K562 (cell line): Measurements from ENCODE around the gene ETS1. TPM values are rescaled to one million over a fixed set of nuclear protein-coding genes. Genes with fewer than 3 reads are reported as not detected.

Experiments used
- ATAC-seq: fragments of 200-7000 bp; cut with Tn5 transposase; 3 replicates; pipeline ENCODE4 v1.9.1; 2020; ENCODE audit warnings: moderate library complexity
- BruUV-seq: library from RNA; stranded (reverse); fragments of 400-500 nt; replicated peaks from 2 replicates; lab custom pipeline; 2021; lab: Mats Ljungman, UMichigan
- CTCF ChIA-PET: fragments of 300-600 bp; formaldehyde crosslinking; extraction: SDS; loops from one replicate; lab custom pipeline; 2021; ENCODE audit warnings: low intra/inter-chr PET ratio; lab: Yijun Ruan, JAX
- POLR2A ChIA-PET: fragments of 300-600, 350-650 bp; sonication (Branson Sonifier 250); formaldehyde crosslinking; extraction: SDS; loops from one replicate; lab custom pipeline; 2021; ENCODE audit warnings: antibody characterized with exemption, inconsistent platforms; lab: Yijun Ruan, JAX
- DNase-seq, 4 experiments: peaks; one replicate each; pipeline versions ENCODE4 v3.0.0 to v3.0.0-alpha.2; 2011 to 2018; ENCODE audit warnings: low spot score in 3 of 4, mixed read lengths in 3 of 4; ENCODE audit errors: extremely low read depth in 1 of 4
- FAIRE-seq: peaks from 2 replicates; lab custom pipeline; 2011; peaks lifted over from hg19 to GRCh38; lab: Jason Lieb, UNC
- H2AFZ ChIP-seq: 2 replicates; pipeline ENCODE4 v1.6.0; 2011; ENCODE audit warnings: low read depth, low read length, control low read depth, inconsistent platforms
- H3K27ac ChIP-seq: fragments of 200-600 bp; 3 replicates; pipeline ENCODE4 v1.8.0; 2011; ENCODE audit warnings: low read depth, mild to moderate bottlenecking, control low read depth, inconsistent platforms, low read length, moderate library complexity, mixed read lengths; ENCODE audit errors: extremely low read depth
- H3K27me3 ChIP-seq, 2 experiments: fragments of 300-600 bp in 1 of 2; 2 replicates in 1 of 2; 3 replicates in 1 of 2; pipeline versions ENCODE4 v1.6.0 to v1.8.0; 2011; ENCODE audit warnings: inconsistent platforms in 2 of 2, low read length in 2 of 2, mild to moderate bottlenecking in 1 of 2, mixed read lengths in 1 of 2, moderate library complexity in 1 of 2; ENCODE audit not compliant: control insufficient read depth in 2 of 2, insufficient read depth in 2 of 2
- H3K36me3 ChIP-seq: fragments of 300-600 bp; 3 replicates; pipeline ENCODE4 v1.8.0; 2011; ENCODE audit warnings: mild to moderate bottlenecking, low read length, inconsistent platforms; ENCODE audit not compliant: control insufficient read depth, insufficient read depth
- H3K4me1 ChIP-seq, 2 experiments: fragments of 200-600 bp in 1 of 2; replicated peaks in 1 of 2; 2 replicates in 1 of 2; 3 replicates in 1 of 2; pipeline versions ENCODE4 v1.5.1 to v1.8.0; 2011; ENCODE audit warnings: inconsistent platforms in 2 of 2, low read length in 2 of 2, mild to moderate bottlenecking in 1 of 2, mixed read lengths in 1 of 2, moderate library complexity in 1 of 2; ENCODE audit not compliant: control insufficient read depth in 2 of 2, insufficient read depth in 2 of 2
- H3K4me2 ChIP-seq: 2 replicates; pipeline ENCODE4 v1.6.1; 2011; ENCODE audit warnings: low read length, control low read depth, inconsistent platforms, mixed read lengths; ENCODE audit not compliant: insufficient read depth
- H3K4me3 ChIP-seq: fragments of 200-600 bp; sonication (generic), shearing (Covaris generic); 2 replicates; pipeline ENCODE4 v1.5.1; 2016; ENCODE audit warnings: control low read depth, inconsistent platforms
- H3K79me2 ChIP-seq: fragments of 200-600 bp; 3 replicates; pipeline ENCODE4 v1.8.0; 2011; ENCODE audit warnings: low read length, inconsistent platforms; ENCODE audit not compliant: control insufficient read depth, insufficient read depth
- H3K9ac ChIP-seq, 2 experiments: 2 replicates each; pipeline versions ENCODE4 v1.6.0 to v1.6.1; 2011; ENCODE audit warnings: low read depth in 2 of 2, low read length in 2 of 2, control low read depth in 1 of 2, inconsistent platforms in 1 of 2, mild to moderate bottlenecking in 1 of 2, mixed read lengths in 1 of 2; ENCODE audit not compliant: insufficient read depth in 1 of 2
- H3K9me1 ChIP-seq: one replicate; pipeline ENCODE4 v1.6.0; 2011; ENCODE audit warnings: inconsistent platforms, mild to moderate bottlenecking, low read length, moderate library complexity; ENCODE audit not compliant: control insufficient read depth, insufficient read depth
- H3K9me3 ChIP-seq: replicated peaks from 2 replicates; pipeline ENCODE4 v1.5.1; 2011; ENCODE audit warnings: low read depth, low read length, inconsistent platforms; ENCODE audit not compliant: control insufficient read depth, insufficient read depth
- H4K20me1 ChIP-seq: replicated peaks from 2 replicates; pipeline ENCODE4 v1.6.1; 2011; ENCODE audit warnings: low read length, inconsistent platforms, mixed read lengths; ENCODE audit not compliant: control insufficient read depth, insufficient read depth
- BCL6 ChIP-seq: fragments of 250-450 bp; sonication (Bioruptor Pico); IDR thresholded peaks from 2 replicates; pipeline ENCODE4 v1.4.0; 2020
- CHD7 ChIP-seq: fragments of 200-600 bp; sonication (generic); IDR thresholded peaks from one replicate; pipeline ENCODE4 v1.6.1; 2012; ENCODE audit warnings: mild to moderate bottlenecking, low read depth, low read length, inconsistent platforms
- KLF10 ChIP-seq: fragments of 250-450 bp; sonication (Bioruptor Pico); IDR thresholded peaks from 2 replicates; pipeline ENCODE4 v1.6.1; 2021; ENCODE audit warnings: matching md5 sums
- MXI1 ChIP-seq: IDR thresholded peaks from 2 replicates; pipeline ENCODE4 v1.6.1; 2011; ENCODE audit warnings: low read depth, mild to moderate bottlenecking, improper control_type of control experiment, low read length
- ZNF280B ChIP-seq: fragments of 250-450 bp; sonication (Bioruptor Pico); IDR thresholded peaks from 2 replicates; pipeline ENCODE4 v1.5.1; 2021; ENCODE audit warnings: mild to moderate bottlenecking
- ZNF511 ChIP-seq: sonication (generic); formaldehyde crosslinking; IDR thresholded peaks from 2 replicates; pipeline ENCODE4 v1.8.0; 2022; ENCODE audit warnings: mild to moderate bottlenecking, missing genetic modification reagents
- WGBS: fragments of 100-300 bp; shearing (Covaris generic); methylation state at CpG from one replicate; pipeline ENCODE4 v1.1.6; 2016; ENCODE audit warnings: low coverage, mixed read lengths; ENCODE audit not compliant: insufficient coverage; ENCODE audit errors: missing lambda C conversion rate; 5-methylcytosine and 5-hydroxymethylcytosine counted together
- in situ Hi-C: fragments of 300-500 bp; cut with MboI; formaldehyde crosslinking; loops from 4 replicates; pipeline ENCODE4 v1.15.0; 2018; ENCODE audit warnings: inconsistent platforms, mixed read lengths
- intact Hi-C: fragments of 100-400 bp; cut with micrococcal nuclease; formaldehyde crosslinking; loops from 2 replicates; pipeline ENCODE4 v1.14.2; 2022
- polyA plus RNA-seq, 8 experiments: library from polyadenylated mRNA; depleted of rRNA in 4 of 8; stranded (reverse) in 5 of 8; unstranded in 3 of 8; fragments of >200 nt; fragmentation: Nextera tagmentation in 2 of 8; fragmentation: Illumina TruSeq in 1 of 8; extraction: Ambion mirVana in 2 of 8; extraction: Trizol in 1 of 8; gene quantifications; 2 replicates each; pipeline versions ENCODE4 v1.2.1 to v1.2.3, GENCODE V29; 2011 to 2014; ENCODE audit warnings: inconsistent platforms in 1 of 8, missing spikeins in 1 of 8
- total RNA-seq, 7 experiments: library from RNA; depleted of rRNA in 6 of 7; stranded (reverse); fragments of >200 nt in 6 of 7; fragmentation: Illumina TruSeq in 2 of 7; extraction: Trizol in 2 of 7; gene quantifications; 2 replicates each; pipeline versions ENCODE4 v1.2.1 to v1.2.3, GENCODE V29; 2011 to 2021; ENCODE audit warnings: low replicate concordance in 1 of 7

ETS1 gene
- total and polyA plus RNA-seq, 9 of the 15 experiments (the other 6 are each of a cell fraction or from before 2014, with no cell fraction given): 0.04 to 1.4 (median 0.23) TPM

GRCh38 chr11:128608746-128609407 is 21.5 kb upstream of the ETS1 start:
- no peak overlapping the region for H3K4me2 ChIP-seq
- BruUV-seq: no TSS peak
- TF ChIP-seq ZNF280B (CRISPR knock-in tag) (no peak), CHD7 (no peak), KLF10 (CRISPR knock-in tag) (no peak), MXI1 (no peak), ZNF511 (CRISPR knock-in tag) (no peak), BCL6 (CRISPR knock-in tag) (no peak)

More at GRCh38 chr11:128608746-128609407, 21.5 kb upstream of the ETS1 start:
- intact Hi-C loops: no loop called here
- in situ Hi-C loops: no loop called here
- WGBS: 0% methylated on average over 10 of the region's 10 CpGs
- Histone ChIP-seq H3K4me1 (no peaks in the 10 kb centered on the region), H3K36me3 (no peaks in the 10 kb centered on the region), H4K20me1 (no peaks in the 10 kb centered on the region), H3K9me3 (no peaks in the 10 kb centered on the region), H3K27ac (no peak overlapping the region), H3K27me3 (no peaks in the 10 kb centered on the region), H3K9me1 (no peaks in the 10 kb centered on the region), H2AFZ (no peak overlapping the region), H3K79me2 (no peaks in the 10 kb centered on the region), H3K4me3 (no peak overlapping the region), H3K9ac (no peak overlapping the region)
- ChIA-PET CTCF (no interaction called here), POLR2A (interaction anchor here (0.6 kb wide), 1 partner anchor 1816 kb away, joined by 3 read pairs; no protein-coding TSS in a partner anchor)
- no peak for DNase-seq
- FAIRE-seq: no peak
- ATAC-seq: no peak
